ENCODE results near the gene MYO1G. TPM values are rescaled to one million over a fixed set of nuclear protein-coding genes. Genes with fewer than 3 reads are reported as not detected.
A peak's percentile ranks its signal among the peaks of the same experiment; 100 is the strongest.

The MYO1G gene
- total RNA-seq, 4 donors from 2014 or later: 1.1 to 3.0 (median 2.2) TPM

DNA sequence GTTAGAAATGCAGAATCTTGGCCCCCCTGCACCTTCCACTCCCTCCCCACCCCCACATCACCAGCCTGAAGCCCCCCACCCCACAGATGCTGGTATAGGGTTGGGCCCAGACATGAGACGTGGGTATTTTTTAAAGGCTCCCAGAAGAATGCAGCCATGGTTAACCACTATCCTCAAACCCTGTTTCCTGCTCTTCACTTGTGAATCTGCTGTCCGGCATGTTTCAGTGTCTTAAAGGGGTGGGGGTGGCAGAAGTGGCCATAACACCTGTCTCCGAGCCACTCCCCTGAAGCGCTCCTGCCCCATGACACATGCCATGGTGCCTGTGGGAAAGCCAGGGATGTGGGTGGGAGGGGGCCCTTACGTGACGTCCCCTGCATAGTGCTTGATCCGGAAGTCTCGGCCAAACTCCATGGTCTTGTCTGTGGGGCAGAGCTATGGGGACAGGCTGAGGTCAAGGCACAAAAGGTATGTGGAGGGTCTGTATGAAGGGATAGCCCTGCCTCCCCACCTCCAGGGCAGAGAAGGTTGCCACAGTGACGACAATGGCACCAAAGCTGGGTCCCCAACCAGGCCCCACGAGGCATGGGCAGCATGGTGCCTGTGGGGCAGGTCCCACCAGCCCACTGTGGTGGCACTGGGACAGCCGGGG lies 9.6 kb downstream of the MYO1G start:
- intact Hi-C loops (cut with DNase I; ENCODE audit: low total_unique reads): no loop called here
- 92 to 94% methylated on average over 10 to 11 of the region's 11 CpGs for WGBS, 2 donors
- H3K4me3 ChIP-seq (ENCODE audit: low read depth, poor library complexity, severe bottlenecking): no peak overlapping the region
- DNase-seq (ENCODE audit: low spot score in 2 of 2): no peak
- TF ChIP-seq POLR2A (IDR thresholded peaks at IDR 0.05): no peak
- TF ChIP-seq, protein P1, sequence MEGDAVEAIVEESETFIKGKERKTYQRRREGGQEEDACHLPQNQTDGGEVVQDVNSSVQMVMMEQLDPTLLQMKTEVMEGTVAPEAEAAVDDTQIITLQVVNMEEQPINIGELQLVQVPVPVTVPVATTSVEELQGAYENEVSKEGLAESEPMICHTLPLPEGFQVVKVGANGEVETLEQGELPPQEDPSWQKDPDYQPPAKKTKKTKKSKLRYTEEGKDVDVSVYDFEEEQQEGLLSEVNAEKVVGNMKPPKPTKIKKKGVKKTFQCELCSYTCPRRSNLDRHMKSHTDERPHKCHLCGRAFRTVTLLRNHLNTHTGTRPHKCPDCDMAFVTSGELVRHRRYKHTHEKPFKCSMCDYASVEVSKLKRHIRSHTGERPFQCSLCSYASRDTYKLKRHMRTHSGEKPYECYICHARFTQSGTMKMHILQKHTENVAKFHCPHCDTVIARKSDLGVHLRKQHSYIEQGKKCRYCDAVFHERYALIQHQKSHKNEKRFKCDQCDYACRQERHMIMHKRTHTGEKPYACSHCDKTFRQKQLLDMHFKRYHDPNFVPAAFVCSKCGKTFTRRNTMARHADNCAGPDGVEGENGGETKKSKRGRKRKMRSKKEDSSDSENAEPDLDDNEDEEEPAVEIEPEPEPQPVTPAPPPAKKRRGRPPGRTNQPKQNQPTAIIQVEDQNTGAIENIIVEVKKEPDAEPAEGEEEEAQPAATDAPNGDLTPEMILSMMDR (IDR thresholded peaks at IDR 0.05): no peak

DNA sequence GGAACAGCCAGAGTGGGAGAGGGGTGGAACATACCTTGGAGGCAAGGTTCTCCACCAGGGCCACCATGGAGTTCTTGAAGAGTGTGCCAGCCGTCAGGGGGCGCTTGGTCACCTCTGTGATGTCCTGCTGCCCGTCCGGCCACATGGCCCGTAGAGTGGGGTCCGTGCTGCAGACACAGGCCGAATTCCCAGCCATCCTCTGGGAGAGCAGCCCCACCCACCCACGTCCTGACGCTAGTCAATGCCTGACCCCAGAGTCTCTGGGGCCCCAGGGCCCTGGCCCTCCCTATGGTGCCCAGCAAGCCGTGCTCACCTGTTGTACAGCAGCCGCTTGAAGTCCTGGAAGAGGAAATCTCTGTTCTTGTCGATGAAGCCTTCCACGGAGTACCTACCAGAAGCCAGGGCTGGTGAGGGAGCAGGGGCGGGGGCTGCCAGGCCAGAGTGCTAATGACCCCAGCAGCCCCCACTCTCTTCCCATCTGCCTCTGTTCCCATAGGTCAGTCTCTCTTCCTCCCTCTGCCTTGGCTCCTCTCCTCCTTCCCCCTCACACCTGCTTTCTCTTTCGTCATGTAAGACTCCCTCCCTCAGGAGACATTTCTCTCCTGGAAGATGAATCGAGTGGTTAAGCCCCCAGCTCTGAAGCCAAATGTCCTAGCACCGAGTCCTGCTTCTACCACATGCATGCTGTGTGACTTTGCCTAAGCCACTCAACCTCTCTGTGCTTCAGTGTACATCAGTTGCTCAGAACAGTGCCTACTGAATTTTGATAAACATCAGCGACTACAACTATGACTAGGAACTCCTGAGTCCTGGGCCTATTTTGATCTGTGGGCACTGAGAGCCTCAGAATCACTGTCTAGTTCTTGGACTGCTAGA lies 11.0 kb downstream of the MYO1G start:
- WGBS, 2 donors: 84 to 85% methylated on average over 18 of the region's 18 CpGs
- no peak for DNase-seq (ENCODE audit: low spot score in 2 of 2)
- intact Hi-C loops (cut with DNase I; ENCODE audit: low total_unique reads): no loop called here
- no peak overlapping the region for H3K4me3 ChIP-seq (ENCODE audit: low read depth, poor library complexity, severe bottlenecking)
- TF ChIP-seq POLR2A (IDR thresholded peaks at IDR 0.05): no peak
- TF ChIP-seq, protein P1 (IDR thresholded peaks at IDR 0.05): no peak

DNA sequence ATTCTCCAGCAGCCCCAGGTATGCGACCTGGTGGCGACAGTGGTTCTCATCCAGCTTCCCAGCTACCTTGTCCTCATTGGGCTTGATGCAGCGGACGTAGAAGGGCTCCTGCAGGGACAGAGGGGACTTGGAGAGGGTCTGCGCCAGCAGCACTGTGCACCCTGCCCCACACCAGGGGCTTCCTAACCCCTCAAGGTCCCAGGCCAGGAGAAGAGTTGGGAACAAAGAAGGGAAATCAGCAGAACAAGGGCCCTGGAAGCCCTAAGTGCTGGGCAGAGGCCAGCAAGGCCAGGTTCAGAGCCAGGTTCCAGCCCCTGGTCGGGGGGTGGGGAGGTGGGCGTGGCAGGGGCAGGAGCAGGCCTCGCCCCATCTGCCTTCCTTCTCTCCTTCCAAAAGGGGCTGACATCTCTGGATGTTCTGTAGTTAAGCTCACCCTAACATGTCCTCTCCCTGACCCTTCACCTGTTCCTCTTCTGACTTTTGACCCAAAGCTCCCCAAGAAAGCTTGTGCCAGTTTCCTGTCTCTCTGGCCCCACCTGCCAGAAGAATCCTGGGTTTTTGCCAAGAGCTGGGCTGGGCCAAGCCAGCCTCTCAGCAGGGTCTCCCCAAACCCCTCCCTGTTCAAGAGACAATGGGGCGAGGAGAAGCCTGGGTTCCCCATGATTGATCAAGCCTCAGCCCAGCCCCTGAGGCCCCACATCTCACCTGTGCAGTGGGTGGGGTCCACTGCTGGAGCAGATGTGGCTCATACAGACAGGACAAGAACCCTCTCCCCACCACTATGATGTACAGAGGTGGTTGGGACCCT lies 11.9 kb downstream of the MYO1G start:
- H3K4me3 ChIP-seq (ENCODE audit: low read depth, poor library complexity, severe bottlenecking): no peak overlapping the region
- WGBS, 2 donors: 84 to 86% methylated on average over 9 of the region's 9 CpGs
- TF ChIP-seq, protein P1 (IDR thresholded peaks at IDR 0.05): no peak
- no peak for TF ChIP-seq POLR2A (IDR thresholded peaks at IDR 0.05)
- no peak for DNase-seq (ENCODE audit: low spot score in 2 of 2)
- intact Hi-C loops (cut with DNase I; ENCODE audit: low total_unique reads): no loop called here

DNA sequence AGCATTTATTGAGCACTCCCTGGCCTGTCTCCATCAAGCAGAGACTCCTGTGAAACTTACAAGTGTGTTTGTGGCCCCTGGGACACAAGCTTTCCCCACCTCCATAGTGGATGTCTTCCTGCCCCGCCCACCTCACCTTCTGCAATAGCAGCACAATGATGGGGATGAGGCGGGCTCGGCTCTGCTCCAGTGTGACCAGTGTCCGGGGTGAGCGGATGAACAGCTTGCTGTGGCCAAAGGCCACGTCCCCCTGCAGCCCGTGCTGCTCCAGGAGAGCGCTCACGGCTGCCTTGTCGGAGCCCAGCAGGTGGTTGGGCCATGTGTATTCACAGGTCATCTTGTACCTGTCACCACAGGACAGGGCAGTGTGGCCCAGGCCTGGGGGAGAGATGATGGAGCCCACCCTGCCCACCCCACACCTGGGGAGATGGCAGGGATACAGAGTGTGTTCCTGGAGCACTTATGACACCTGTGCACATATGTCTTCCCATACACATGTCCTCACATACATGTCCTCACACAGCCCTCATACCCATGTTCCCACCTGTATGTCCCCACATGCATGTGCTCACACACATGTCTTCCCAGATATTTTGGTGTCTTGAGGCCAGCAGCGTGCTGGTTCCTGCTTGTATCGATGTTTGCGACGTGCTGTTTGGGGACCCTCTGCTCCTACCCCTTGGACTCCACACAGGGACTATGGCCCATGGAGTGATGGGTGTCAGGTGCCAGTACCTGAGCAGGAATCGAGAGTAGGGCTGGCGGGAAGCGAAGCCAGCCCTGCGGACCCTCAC lies 12.7 kb downstream of the MYO1G start:
- TF ChIP-seq, protein P1 (IDR thresholded peaks at IDR 0.05): no peak
- no peak for TF ChIP-seq POLR2A (IDR thresholded peaks at IDR 0.05)

DNA sequence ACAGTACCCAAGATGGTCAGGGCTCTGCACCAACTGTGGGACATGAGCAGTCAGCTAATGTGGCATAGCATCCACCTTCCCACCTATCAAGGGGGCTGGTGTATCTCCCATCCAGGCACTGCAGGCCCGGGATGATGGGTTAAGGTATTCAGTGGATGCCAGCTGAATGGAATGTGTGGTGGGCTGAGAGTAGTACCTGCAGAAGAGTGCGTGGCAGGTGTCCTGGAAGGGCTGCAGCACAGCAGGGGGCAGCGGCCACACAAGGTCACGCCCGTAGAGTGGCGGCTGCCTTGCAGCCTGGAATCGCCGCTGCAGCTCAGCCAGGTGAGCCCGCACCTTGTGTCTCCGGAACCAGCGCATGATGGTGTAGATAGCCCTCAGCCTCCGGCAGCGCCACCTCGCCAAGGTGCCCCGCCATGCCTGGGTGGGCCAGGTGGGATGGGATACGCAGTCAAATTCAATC lies 13.3 kb downstream of the MYO1G start:
- 93 to 95% methylated on average over 15 to 16 of the region's 16 CpGs for WGBS, 2 donors
- intact Hi-C loops (cut with DNase I; ENCODE audit: low total_unique reads): no loop called here
- no peak for TF ChIP-seq POLR2A (IDR thresholded peaks at IDR 0.05)
- TF ChIP-seq, protein P1 (IDR thresholded peaks at IDR 0.05): no peak

More for the DNA sequence above, 12.7 kb downstream of the MYO1G start:
- 93 to 99% methylated on average over 13 to 18 of the region's 18 CpGs for WGBS, 2 donors
- intact Hi-C loops (cut with DNase I; ENCODE audit: low total_unique reads): no loop called here
- DNase-seq (ENCODE audit: low spot score in 2 of 2): peak in 1 of 2 donors; percentile 68
- no peak overlapping the region for H3K4me3 ChIP-seq (ENCODE audit: low read depth, poor library complexity, severe bottlenecking)

More for the DNA sequence above, 13.3 kb downstream of the MYO1G start:
- DNase-seq (ENCODE audit: low spot score in 2 of 2): peak in 1 of 2 donors; percentile 69
- no peak overlapping the region for H3K4me3 ChIP-seq (ENCODE audit: low read depth, poor library complexity, severe bottlenecking)
